WTC11 (cell line): ENCODE data around the gene SERPINB5.

Source experiments
- ATF6 ChIP-seq: sonication (generic); formaldehyde crosslinking; IDR thresholded peaks from 2 replicates; pipeline ENCODE4 v1.8.1; 2023; ENCODE audit warnings: mild to moderate bottlenecking, missing genetic modification reagents
- CTCF ChIP-seq: fragments of 200-600 bp; IDR thresholded peaks from 2 replicates; pipeline ENCODE4 v1.8.0; 2022; ENCODE audit warnings: antibody characterized with exemption
- ESRRA ChIP-seq: sonication (generic); formaldehyde crosslinking; IDR thresholded peaks from 2 replicates; pipeline ENCODE4 v1.8.1; 2022; ENCODE audit warnings: mild to moderate bottlenecking, missing genetic modification reagents, borderline replicate concordance
- NFATC4 ChIP-seq: fragments of 250-450 bp; sonication (Bioruptor Pico); IDR thresholded peaks from 2 replicates; pipeline ENCODE4 v1.9.0; 2021; ENCODE audit warnings: mild to moderate bottlenecking
- NR2C2 ChIP-seq: sonication (generic); formaldehyde crosslinking; IDR thresholded peaks from 2 replicates; pipeline ENCODE4 v1.8.0; 2022; ENCODE audit warnings: mild to moderate bottlenecking, missing genetic modification reagents
- SMAD4 ChIP-seq: sonication (generic); formaldehyde crosslinking; IDR thresholded peaks from 2 replicates; pipeline ENCODE4 v1.8.0; 2022; ENCODE audit warnings: mild to moderate bottlenecking, missing genetic modification reagents
- TEAD4 ChIP-seq: sonication (generic); formaldehyde crosslinking; IDR thresholded peaks from 2 replicates; pipeline ENCODE4 v1.8.0; 2022; ENCODE audit warnings: mild to moderate bottlenecking, missing genetic modification reagents
- ZNF425 ChIP-seq: fragments of 250-450 bp; sonication (Bioruptor Pico); conservative IDR thresholded peaks from 2 replicates; pipeline ENCODE4 v1.9.0; 2021; ENCODE audit warnings: mild to moderate bottlenecking
- TF ChIP-seq, protein P1 (sequence below): sonication (generic); formaldehyde crosslinking; IDR thresholded peaks from 2 replicates; pipeline ENCODE4 v1.8.0; 2022; ENCODE audit warnings: mild to moderate bottlenecking, missing genetic modification reagents
- TF ChIP-seq, protein P2 (sequence below): sonication (generic); formaldehyde crosslinking; IDR thresholded peaks from 2 replicates; pipeline ENCODE4 v1.8.0; 2022; ENCODE audit warnings: mild to moderate bottlenecking, missing genetic modification reagents
- TF ChIP-seq, protein P3 (sequence below): sonication (generic); formaldehyde crosslinking; IDR thresholded peaks from 2 replicates; pipeline ENCODE4 v1.8.0; 2022; ENCODE audit warnings: missing genetic modification reagents

DNA sequence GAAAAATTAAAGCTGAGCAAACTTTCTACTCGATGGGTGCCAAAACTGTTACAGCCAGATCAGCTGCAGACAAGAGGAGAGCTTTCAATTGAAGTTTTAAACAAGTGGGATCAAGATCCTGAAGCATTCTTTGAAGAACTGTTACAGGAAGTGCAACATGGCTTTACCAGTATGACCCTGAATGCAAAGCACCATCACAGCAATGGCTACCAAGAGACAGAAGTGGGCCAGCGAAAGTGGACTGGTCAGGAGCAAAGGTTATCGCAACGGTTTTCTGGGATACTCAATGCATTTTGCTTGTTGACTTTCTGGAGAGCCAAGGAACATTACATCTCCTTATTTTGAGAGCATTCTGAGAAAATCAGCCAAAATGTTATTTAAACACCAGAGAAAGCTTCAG, 9.1 kb upstream of the SERPINB5 start:
- TF ChIP-seq TEAD4 (CRISPR knock-in tag), result no peak
- no peak for TF ChIP-seq NR2C2 (CRISPR knock-in tag)
- TF ChIP-seq, protein P1, sequence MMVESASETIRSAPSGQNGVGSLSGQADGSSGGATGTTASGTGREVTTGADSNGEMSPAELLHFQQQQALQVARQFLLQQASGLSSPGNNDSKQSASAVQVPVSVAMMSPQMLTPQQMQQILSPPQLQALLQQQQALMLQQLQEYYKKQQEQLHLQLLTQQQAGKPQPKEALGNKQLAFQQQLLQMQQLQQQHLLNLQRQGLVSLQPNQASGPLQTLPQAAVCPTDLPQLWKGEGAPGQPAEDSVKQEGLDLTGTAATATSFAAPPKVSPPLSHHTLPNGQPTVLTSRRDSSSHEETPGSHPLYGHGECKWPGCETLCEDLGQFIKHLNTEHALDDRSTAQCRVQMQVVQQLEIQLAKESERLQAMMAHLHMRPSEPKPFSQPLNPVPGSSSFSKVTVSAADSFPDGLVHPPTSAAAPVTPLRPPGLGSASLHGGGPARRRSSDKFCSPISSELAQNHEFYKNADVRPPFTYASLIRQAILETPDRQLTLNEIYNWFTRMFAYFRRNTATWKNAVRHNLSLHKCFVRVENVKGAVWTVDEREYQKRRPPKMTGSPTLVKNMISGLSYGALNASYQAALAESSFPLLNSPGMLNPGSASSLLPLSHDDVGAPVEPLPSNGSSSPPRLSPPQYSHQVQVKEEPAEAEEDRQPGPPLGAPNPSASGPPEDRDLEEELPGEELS (CRISPR knock-in tag), result no peak
- TF ChIP-seq, protein P2, sequence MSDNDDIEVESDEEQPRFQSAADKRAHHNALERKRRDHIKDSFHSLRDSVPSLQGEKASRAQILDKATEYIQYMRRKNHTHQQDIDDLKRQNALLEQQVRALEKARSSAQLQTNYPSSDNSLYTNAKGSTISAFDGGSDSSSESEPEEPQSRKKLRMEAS, result no peak
- TF ChIP-seq CTCF, result no peak
- TF ChIP-seq, protein P3, sequence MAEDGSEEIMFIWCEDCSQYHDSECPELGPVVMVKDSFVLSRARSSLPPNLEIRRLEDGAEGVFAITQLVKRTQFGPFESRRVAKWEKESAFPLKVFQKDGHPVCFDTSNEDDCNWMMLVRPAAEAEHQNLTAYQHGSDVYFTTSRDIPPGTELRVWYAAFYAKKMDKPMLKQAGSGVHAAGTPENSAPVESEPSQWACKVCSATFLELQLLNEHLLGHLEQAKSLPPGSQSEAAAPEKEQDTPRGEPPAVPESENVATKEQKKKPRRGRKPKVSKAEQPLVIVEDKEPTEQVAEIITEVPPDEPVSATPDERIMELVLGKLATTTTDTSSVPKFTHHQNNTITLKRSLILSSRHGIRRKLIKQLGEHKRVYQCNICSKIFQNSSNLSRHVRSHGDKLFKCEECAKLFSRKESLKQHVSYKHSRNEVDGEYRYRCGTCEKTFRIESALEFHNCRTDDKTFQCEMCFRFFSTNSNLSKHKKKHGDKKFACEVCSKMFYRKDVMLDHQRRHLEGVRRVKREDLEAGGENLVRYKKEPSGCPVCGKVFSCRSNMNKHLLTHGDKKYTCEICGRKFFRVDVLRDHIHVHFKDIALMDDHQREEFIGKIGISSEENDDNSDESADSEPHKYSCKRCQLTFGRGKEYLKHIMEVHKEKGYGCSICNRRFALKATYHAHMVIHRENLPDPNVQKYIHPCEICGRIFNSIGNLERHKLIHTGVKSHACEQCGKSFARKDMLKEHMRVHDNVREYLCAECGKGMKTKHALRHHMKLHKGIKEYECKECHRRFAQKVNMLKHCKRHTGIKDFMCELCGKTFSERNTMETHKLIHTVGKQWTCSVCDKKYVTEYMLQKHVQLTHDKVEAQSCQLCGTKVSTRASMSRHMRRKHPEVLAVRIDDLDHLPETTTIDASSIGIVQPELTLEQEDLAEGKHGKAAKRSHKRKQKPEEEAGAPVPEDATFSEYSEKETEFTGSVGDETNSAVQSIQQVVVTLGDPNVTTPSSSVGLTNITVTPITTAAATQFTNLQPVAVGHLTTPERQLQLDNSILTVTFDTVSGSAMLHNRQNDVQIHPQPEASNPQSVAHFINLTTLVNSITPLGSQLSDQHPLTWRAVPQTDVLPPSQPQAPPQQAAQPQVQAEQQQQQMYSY (CRISPR knock-in tag), result no peak
- TF ChIP-seq ATF6 (CRISPR knock-in tag), result no peak
- no peak for TF ChIP-seq ZNF425 (CRISPR knock-in tag)
- TF ChIP-seq ESRRA (CRISPR knock-in tag), result no peak
- no peak for TF ChIP-seq NFATC4
- no peak for TF ChIP-seq SMAD4 (CRISPR knock-in tag)
